GM21529 (cell line): Measurements from ENCODE around the gene FIBCD1.
"Not testable (repeated sequence)": the region's sequence is repeated elsewhere in the genome, so short reads cannot be mapped to it uniquely, and the experiment has no call there.

Experiments used
- ATAC-seq: cut with Tn5 transposase; IDR thresholded peaks from one replicate; pipeline ENCODE4 v1.9.1; 2021; ENCODE audit not compliant: unreplicated experiment

The FIBCD1 gene

DNA sequence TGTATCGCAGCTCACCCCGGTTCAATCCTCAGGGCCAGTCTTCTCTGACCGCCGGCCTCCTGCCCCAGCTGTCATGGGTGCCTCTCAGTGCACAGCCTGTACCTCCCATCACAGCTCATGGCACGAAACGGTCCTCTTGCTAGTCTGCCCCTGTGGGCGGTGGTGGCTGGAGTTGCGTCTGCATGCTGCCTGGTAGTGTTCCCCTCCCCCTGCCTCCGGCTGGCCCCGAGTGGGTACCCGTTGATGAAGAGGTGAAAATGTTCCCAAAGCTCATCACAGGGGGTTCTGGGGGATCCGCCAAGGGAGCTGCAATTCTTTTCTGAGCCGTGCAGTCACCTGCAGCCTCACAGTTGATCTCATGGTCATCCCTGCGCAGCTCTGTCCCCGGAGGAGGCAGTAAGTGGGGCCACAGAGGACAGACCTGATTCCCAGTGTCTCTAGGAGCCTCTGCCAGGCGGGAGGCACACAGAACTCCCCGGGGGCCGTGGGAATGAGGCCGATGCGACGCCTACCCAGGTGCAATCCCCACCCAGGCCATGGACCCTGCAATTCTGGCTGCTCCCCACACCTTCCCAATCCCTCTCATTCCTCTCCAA, 34.7 kb upstream of the FIBCD1 start:
- no peak for ATAC-seq

DNA sequence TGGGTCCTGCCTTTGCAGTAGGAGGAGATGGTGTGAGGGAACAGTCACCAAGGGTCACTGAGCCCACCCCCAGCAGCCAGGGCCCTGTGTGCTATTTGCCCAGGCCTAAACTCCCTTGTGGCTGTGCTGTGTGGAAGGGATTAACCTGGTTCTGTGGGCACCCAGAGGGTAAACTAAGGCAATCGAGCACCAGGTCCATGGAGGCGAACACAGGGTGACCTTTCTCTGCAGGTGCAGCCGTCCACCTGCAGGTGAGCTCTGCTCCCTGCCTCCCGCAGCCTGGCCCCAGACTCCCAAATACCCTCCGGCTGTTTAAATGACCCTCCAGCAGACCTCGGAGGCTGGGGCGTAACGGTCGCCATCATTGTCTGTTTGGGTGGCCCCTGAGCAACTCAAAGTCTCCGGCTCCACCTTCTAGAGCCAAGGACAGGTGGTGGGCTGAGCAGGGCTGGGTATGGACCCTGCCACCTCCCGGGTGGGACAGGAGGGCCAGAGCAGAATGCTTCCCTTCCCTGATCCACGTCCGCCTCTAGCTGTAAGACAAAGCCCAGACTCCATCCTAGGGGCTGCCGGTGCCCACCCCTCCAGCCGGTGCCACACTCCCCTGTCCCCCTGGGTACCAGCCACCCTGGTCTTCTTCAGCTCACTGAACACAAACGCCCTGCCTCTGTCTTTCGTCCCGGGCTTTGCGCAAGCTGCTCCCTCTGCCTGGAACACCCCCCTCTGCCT, 34.1 kb upstream of the FIBCD1 start:
- ATAC-seq = no peak

DNA sequence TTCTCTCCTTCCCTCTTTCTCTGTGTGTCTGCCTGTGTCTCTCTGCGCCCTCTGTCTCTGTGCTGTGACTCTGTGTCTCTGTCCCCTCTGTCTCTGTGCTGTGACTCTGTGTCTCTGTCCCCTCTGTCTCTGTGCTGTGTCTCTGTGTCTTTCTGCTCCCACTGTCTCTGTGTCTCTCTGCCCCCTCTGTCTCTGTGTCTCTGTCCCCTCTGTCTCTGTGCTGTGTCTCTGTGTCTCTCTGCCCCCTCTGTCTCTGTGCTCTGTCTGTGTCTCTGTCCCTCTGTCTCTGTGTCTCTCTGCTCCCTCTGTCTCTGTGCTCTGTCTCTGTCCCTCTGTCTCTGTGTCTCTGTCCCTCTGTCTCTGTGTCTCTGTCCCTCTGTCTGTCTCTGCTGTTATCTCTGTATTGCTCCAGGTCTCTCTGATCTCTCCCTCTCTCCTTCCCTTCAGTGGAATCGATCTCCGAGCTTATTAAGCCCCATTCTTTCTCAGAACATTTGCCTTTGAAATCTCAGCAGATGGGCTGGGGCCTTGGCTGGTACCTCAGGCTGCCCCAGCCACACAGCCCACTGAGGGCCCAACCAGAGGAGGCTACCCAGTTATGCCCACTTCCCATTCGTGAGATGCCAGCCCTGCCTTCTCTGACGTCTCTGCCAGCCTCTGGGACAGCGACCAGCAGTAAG, 33.4 kb upstream of the FIBCD1 start:
- ATAC-seq = no peak

DNA sequence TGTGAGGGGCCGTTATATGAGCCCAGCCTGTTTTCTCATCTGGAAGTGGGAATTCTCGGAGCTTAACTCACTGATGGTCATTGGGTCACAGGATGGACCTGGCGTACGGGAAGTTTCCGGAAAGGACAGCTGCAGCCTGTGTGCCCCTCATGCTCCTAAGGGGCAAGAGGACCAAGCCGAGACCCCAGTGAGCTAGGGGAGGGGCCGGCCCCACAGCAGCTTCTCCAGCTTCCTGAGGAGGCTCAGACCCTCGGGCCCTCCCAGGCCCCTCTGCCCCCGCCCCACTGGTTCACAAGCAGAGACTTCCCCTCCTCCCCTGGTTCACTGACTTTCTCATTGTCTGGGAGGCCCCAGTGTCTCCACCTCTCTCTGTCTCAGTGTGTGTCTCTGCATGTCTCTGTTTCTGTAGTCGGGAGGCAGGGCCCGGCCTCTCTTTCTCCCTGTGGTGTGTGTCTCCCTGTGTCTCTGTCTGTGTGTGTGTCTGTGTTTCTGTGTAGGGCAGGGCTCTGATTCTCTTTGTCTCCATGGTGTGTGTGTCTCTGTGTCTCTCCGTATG, 32.3 kb upstream of the FIBCD1 start:
- no peak for ATAC-seq

DNA sequence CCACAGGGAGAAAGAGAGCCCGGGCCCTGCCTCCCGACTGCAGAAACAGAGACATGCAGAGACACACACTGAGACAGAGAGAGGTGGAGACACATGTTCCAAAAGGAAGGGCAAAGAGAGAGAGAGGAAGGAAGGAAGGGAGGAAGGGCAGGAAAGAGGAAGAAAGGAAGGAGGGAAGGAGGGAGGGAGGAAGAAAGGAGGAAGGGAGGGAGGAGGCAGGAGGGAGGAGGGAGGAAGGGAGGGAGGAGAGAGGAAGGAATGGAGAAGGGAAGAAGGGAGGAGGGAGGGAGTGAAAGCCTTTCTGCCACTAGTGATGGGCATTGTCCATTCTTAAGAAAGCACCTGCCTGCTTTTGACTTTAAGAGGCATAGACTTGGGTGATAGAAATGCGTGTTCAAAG, 31.8 kb upstream of the FIBCD1 start:
- ATAC-seq = no peak

DNA sequence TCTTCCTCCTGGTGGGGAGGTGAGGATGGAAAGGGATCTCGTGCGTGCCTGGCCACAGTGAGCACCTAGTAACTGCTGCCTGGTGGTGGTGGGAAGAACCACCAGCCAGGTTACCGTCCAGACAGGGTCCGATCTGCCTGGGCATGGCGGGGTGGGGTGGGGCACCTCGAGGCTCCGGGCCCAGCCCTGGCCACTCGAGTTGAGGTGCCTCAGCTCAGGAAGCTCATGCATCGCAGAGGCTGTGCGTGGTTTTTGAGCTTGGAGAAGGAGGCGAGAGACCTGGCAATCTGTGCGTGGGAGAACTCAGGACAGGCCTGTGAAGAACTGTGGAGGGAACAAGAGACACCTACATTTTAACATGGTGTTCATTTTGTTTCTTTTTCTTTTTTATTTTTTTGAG, 31.0 kb upstream of the FIBCD1 start:
- ATAC-seq = no peak

DNA sequence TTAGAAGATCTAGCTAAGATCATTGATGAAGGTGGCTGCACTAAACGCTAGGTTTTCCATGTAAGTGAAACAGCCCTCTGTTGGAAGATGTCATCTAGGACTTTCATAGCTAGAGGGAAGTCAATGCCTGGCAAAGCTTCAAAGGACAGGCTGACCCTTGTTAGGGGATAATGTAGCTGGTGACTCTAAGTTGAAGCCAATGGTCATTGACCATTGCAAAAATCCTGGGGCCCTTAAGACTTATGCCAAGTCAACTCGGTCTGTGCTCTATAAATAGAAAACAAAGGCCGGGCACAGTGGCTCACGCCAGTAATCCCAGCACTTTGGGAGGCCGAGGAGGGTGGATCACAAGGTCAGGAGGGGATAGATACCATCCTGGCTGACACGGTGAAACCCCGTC, 26.6 kb upstream of the FIBCD1 start:
- no peak for ATAC-seq

DNA sequence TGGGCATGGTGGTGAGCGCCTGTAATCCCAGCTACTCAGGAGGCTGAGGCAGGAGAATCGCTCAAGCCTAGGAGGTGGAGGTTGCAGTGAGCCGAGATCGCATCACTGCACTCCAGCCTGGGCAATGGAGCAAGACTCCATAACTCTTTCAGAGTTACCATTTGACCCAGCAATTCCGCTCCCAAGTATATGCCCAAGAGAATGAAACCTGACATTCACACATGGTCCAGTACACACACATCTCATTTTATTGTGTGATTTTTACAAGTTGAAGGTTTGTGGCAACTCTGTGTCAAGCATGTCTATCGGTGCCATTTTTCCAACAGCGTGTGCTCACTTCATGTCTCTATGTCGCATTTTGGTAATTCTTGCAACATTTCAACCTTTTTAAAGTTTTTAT, 24.9 kb upstream of the FIBCD1 start:
- ATAC-seq = no peak

DNA sequence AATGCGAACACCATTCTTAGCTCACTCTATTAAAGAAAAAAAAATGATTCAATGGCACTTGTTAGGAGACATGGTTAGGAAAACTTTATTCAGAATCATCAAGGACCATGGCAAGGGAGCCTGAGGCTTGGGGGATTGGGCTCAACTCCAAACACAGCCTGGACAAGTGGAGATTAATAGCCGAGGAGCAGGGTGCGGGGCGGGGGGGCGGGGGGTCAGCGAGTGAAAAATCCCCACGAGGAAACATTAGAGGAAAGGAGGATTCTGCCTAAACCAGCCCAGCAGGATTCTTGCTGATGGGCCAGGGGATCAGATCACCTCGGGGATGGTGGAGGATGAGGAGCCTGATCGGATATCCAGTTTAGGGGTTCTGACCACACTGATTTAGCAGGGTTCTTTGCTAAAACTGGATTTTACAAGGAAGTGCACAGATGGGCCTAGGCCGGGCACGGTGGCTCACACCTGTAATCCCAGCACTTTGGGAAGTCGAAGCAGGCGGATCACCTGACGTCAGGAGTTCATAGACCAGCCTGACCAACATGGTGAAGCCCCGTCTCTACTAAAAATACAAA, 24.4 kb upstream of the FIBCD1 start:
- no peak for ATAC-seq

DNA sequence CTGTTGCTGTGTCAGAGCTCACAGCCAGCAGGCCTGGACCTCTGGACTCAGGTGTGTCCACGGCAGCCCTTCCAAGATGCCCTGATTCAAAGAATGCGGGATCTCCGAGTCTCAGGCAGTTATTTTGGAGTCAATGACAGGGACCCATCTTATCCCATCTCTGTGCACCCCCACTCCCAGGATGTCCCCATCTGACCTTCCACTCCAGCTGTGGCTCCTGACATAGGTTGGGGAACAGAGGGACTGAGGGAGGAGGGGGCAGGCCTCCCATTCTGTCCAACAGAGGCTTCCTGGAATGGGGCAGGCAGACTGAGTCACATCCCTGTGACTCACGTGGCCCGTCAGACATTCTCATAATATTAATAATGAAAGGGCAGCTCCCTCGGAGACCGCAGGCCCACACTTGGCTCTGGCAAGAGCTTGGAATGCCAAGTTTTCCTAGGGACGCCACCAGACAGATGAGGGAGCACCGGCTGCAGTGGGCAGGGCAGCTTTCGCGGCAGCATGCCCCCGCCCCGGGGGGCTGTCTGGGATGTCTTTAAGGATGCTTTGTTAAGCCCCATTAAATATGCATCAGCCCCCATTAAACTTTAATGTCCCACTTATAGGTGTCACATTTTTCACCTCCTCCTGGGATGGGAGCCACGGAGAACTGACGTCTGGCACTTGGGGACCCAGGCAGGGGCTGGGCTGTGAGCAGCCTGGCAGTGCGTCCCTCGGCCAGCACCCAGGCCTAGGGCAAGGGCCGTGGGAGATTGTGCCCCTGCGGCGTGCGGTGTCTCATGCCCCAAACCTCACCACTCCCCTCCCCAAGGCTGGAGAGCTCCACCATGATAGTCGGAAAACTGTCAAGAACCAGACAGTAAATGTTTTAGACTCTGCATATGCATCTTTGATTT, 23.6 kb upstream of the FIBCD1 start:
- no peak for ATAC-seq

DNA sequence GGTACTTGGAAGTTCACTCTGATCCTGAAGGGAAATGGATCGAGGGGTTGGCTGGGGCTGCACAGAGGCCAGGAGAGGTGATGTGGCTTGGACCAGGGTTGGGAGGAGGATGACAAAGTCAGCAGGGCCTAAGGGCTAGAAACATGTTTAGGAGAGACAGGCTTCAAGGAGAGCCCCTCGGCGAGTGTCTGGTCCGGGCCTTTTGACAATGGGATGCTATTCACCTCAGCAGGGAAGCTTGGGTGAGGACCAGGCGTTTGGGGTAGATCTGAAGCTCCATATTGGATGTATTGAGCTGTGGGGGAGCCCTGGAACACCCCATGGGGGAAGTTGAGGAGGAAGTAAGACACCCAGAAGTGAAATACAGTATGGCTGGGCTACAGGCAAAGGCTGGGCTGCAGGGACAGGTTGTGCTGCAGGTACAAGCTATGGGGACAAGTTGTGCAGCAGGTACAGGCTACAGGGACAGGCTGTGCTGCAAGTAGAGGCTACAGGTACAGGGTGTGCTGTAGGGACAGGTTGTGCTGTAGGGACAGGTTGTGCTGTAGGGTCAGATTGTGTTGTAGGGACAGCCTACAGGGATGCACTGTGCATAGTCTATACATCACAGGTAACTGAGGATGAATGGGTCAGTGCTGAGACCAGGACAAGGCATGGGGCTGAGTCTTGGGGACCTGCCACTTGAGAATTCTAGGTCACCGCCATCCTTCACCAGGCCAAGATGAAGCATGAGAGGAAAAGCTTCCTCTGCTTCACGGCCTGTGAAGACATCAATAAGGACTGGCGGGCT, 22.7 kb upstream of the FIBCD1 start:
- no peak for ATAC-seq

DNA sequence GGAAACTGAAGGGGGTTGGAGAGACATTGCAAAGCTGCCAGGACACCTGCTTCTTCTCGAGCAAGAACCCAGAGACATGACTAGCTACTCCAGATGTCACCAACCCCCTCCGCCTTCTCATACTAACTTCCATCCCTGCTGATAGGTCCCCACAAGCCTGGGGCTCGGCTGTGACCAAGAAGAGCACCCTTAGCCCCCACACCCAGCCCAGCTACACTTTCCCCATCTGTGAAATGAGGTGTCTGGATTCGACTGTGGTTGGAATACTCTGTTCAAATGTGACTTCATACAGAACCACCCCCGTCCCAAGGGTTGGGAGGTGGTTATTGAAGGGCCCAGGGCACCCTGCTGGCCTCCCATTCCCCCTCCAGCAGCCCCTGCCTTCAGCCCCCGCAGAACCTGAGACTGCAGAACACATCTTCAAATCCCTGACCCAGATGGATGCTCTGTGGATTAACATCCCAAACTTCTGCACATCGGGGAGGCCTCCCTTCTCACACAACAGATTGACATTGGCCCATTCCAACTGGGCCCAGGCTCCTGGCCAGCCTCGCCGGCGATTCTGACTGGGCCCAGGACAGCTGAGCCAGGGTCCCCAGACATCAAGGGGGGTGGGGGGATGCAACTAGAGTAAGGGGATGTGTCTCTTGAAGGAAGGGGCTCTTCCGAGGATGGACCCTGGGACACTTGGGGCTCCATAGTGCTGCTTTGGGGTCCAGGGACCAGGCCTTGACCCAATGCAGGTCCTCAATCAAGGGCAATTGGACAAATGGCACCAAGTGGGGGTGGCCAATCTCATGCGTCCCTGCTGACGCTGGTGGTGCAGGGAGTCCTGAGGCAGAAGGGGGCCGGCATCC, 21.7 kb upstream of the FIBCD1 start:
- ATAC-seq = no peak

DNA sequence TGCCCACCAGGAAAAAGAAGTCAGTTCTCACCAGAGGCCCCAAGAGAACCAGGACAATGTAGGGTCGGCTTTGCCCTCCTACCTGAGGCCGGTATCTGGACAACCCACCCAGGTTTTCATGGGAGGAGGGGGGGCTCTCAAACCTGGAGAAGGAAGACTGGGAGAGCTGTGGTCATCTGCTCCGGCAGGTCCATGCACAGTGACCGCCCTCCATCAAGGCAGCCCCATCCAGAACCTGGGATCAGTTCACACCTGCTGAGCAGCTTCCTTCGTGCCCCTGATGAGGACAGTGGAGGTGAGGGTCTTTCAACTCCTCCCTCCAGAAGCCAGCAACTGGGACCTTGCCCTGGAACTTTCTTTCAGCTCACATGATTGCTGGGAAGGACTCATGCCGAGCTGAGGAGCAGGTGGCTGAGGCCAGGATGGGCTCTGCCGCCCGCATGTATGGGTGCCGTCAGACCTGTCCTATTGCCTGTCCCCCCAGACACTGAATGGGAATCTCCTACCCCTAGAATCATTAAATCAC, 20.8 kb upstream of the FIBCD1 start:
- no peak for ATAC-seq

DNA sequence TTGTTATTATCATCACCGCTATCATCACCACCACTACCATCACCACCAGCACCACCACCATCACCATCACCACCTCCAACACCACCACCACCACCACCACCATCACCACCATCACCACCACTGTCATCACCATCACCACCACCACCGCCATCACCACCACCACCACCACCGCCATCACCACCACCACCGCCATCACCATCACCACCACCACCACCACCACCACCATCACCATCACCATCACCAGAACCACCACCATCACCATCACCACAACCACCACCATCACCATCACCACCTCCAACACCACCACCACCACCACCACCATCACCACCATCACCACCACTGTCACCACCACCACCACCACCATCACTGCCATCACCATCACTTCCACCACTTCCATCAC, 19.5 kb upstream of the FIBCD1 start:
- ATAC-seq = not testable (repeated sequence)

DNA sequence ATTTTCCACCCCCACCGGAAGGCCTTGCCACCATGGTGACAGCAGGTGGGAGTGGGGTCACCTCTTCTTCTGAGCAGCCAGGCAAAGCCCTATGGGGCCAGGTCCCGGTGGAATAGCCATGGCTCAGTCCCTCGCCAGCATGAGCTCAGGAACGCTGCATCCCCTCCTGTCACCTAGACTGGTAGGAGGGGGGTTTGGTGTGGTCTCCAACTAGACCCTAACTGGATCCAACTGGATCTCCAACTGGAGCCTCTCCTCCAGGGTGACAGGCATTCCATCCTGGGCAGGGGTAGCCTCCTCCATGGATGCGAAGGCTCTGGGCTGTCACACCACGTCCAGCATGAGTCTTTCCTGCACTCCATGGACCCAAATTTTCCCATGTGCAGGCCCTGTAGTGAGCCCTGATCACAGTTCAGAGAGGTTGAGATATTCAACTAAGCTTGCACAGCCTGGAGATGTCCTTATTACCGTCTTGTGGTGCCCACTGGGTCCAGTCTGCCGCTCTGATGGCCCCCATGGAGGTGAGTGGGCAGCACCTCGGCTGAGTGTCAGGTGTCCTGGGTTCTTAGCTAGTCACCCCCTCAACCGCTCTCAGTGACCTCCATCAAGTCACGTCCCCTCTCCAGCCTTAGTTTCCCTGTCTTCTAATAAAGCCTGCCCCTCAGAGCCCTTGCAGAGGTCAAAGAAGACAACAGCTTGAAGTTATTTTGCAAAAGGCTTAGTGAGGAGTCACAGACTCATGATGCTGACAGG, 18.6 kb upstream of the FIBCD1 start:
- ATAC-seq = no peak

DNA sequence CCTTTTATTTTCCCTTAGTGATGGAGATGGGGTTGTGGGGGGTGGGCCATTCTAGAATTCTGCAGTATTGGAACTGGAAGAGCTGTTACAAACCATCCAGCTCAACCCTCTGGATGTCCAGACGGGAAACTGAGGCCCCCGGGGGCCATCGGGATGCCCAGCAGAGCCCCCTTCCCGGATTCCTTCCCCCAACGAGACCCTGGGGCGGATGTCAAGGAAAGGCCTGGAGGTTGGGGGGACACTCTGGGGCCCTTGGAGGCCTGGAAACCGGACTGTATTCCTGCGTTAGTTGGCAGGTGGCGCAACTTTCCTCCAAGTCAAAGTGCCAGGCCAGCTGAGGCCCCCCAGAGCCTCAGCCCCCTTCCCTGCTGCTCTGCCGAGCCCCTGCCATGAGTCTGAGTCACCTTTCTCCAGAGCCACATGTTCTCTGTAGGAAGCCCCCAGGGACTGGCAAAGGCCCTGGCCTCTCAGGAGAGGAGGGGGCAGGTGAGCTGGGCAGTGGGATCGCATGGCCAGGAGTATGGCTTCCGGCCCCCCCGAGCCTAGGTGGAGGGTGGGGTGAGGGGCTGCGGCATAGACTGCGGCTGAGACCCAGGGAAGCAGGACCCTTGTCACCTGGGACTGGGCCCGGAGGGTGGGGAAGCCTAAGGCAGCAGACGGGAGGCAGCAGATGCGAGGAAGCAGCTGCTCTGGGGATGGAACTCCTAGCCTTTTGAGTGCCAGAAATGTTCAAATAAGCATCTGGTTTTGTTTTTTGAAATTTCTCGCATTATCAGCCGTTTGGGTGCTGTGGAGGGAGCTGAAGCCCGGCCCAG, 17.8 kb upstream of the FIBCD1 start:
- ATAC-seq = no peak

DNA sequence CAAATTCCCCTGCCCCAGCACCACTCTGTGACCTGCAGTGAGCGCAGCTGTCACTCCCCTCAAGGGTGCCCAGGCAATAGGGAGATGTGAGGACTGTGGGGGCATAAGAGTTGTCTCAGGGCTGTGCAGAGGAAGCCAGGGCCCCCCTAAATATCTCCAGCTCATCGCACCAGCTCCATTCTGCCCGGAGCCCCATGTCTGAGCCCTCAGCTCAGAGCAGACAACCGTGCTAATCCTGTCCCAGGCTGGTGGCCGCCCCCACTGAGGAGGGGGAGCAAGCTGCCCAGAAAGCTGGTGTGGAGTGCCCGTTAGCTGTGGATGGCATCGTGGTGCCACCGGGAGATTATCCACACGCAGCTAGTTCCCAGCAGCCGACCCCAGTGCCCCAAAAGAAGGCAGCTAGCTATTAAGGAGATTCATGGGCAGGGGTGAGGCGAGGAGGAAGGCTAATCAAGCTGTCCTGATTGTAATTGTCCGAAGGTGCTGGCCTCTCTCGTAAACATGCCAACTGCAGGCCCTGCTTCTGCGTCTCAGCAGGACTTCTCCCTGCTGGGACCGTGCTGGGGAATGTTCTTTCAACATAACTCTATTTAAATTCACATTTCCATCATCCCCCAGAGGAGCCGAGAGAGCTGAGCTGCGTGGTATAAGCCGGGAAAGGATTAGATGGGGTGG, 17.0 kb upstream of the FIBCD1 start:
- no peak for ATAC-seq
